NCI-H748 (cell line): ENCODE results near the gene ACSL1.
A peak's percentile ranks its signal among the peaks of the same experiment; 100 is the strongest.
"Not testable (repeated sequence)": the region's sequence is repeated elsewhere in the genome, so short reads cannot be mapped to it uniquely, and the experiment has no call there.

ENCODE experiments used
- DNase-seq: peaks from one replicate; lab custom pipeline; 2025; ENCODE audit not compliant: unreplicated experiment; lab: John Stamatoyannopoulos, UW

The ACSL1 gene

DNA sequence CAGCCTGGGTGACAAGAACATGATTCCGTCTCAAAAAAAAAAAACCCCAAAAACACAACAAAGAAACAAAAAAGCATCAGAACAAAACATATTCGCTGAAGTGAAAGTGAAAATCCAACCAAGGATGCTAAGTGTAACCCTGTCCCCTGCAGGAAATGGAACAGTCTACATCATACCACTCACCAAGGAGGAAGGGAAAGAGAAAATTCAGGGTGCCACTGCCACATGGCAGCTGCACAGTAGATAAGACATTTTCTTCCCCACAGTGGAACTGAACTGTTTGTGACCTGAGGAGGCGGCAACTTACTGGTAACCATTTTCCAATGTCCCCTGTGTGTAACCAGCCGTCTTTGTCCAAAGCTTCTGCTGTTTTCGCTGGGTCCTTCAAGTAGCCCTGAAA is 63.7 kb downstream of the ACSL1 start:
- DNase-seq, result no peak

GRCh38 chr4:184760681-184761080 is 65.1 kb downstream of the ACSL1 start:
- no peak for DNase-seq

DNA sequence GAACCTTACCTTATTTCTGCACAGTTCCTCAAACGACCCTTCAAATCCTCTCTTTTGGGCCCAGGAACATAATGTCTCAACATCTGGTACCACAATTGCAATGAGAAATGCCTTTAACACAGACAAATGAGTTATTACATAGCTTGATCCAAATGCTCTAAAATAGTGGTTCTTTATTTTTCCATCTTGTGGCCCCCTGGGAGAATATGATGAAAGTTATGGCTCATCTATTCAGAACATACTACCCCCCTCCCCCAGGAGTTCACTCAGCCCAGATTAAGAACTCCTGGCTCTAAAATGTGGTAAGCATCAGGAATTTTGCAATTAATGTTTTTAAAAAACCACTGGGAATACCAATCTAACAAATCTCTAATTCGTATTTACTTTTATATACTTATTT is 68.0 kb downstream of the ACSL1 start:
- no peak for DNase-seq

DNA sequence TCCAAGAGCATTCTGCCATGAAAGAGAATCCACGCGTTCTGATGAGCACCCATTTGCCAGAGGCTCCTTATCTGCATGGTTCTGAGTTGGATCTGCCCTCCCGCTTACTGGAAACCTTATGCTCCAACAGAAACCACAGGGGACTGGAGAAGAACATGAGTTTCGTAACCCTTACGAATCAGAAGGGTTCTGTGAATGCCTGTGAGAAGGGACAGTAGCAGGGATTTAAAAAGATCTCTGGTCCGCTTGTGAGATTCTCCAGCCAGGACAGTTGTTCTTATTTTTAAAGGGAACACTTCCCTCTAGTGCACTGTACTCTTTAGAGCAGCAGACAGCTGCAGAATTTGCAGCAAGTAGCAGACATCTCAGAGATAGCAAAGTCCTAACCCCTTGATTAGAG is 69.4 kb downstream of the ACSL1 start:
- DNase-seq, result no peak

- DNase-seq, result no peak
These were observed 70.5 kb downstream of the ACSL1 start for GRCh38 chr4:184755278-184755677.

DNA sequence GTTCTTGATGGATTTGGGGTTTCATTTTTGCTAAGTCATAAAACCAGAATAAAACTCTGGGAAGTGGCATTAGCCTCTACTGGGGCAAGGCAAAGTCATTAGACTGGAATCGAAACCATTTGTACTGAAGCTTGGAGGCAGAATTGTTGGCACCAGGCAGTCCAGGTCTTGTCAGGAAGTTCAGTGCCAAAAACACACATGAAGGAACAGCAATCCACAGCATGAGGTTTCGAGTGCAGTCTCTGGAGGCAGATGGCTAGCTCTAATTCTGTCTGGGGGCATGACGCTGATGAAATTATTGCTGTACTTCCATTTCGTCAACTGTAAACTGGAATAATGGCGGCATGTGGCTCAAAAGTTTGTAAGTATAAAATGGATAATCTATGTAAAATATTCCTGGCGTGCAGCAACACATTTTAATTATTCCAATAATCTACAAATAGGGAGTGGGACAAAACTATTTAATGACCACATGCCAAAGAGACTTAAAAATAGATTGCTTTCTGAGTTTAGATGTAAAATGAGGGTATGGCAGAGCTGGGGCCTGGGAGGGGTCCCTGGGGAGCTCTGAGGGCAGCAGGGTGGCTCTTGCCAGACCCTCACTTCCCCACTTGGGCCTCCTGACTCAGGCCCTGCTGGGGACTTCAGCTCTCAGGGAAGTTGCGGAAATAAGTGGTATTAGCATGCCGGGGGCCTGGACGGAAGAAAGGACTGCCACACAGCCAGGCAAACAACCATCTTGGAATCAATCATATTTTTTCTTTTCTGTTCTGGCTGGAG is 73.1 kb downstream of the ACSL1 start:
- DNase-seq, result no peak

- DNase-seq, result no peak
These were observed 74.2 kb downstream of the ACSL1 start for GRCh38 chr4:184751585-184751956.

DNA sequence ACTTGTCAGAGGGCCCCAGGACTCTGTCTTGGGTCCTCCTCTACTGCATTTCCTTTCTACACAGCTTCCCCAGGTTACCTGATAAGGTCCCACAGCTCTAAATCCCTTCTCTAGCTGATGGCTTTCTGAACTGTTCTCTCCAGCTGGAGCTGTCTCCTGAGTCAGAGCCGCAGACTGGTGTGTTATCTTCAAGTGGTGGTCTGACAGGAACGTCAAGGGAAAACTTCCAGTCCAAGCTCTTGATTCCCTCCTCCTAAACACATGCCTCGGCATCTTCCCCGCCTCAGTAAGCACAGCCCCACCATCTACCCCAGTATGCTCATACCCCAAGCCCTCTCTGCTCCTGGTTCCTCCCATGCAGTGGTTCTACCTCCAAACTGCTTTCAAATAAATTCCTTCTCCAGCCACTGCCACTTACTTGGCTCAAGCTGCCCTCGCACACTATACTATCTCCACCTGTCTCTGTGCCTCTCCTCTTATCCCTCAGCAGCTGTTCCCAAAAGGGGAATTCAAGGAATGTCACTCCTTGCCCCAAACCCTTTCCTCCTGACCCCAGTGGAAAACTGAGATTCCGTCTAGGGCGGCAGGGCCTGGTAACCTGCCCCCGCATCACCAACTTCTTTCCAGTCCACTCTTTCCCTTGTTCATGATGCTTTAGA is 74.7 kb downstream of the ACSL1 start:
- no peak for DNase-seq

GRCh38 chr4:184748251-184748652 is 77.5 kb downstream of the ACSL1 start:
- DNase-seq, result no peak

DNA sequence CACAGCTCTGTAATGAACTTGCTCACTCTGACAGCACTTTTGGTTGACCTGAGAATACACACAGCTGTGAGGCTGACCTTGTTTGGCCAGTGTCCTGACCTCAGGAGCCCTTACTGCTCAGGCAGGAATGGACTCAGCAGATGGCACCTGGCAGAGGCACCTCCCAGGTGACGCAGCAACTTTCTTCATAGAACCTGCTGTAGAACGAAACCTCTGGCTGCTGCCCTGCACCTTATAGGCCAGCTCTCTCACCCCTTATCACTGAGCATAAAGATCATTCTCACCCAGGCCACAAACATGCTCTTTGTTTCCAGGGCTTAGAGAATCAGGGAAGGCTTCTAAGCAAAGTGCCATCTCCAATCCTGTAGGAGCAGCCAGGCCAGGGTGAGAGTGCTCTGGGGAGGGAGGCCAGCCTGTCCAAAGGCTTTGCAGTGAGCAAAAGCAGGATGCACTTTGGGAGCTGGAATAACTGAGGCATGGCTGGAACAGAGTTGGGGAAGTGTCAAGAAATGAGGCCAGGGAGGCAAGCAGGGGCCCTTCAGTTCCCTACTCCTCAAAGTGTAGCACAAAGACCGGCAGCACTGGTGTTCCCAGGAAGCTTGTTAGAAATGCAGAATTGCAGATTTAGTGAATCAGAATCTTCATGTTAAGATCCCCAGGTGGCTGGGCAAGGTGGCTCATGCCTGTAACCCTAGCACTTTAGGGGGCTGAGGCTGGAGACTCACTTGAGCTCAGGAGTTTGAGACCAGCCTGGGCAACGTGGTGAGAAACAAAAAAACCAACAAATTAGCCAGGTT is 78.5 kb downstream of the ACSL1 start:
- DNase-seq, result no peak

DNA sequence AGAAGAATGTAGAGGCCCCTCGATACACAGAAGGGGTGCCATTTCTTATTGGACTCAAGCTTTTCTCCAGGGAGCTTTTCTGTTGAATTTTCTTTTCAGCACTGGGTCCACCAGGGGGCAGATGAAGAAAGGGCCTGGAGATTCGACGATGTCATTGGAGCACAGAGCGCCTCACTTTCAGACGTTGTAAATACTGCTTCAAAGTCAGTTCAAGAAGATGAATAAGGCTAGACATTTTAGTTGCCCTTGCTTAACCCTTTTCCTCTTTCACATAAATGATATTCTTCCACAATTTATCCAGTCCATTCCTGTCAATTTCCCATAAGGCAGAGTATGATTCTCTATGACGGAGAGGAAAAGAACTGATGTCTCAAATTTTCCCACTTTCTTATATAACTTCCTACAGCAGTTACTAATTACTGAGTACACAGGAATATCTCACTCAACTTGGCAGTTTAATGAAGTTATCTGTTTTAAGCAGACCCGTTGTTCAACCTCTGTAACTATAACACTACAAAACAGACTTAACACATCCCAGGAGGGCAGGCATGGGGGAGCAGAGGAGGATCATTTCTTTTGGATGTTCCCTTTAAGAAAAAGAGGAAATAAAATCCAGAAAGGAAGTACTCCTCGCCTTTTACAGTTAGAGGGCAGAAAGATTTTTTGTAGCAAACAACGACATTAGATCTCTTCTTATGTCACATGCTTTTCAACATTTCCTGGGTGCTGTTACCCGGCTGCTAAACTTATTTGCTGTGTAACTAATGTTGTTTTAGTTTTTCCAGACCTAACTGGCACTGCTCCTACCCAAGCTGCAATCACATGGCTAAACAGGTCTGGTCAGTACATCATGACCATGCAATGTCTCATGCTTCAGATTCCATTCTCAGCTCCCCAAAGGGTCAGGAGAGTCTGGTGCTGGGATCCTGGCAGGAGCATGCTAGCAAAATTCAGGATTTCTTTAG is 79.7 kb downstream of the ACSL1 start:
- peak; percentile 51 for DNase-seq

DNA sequence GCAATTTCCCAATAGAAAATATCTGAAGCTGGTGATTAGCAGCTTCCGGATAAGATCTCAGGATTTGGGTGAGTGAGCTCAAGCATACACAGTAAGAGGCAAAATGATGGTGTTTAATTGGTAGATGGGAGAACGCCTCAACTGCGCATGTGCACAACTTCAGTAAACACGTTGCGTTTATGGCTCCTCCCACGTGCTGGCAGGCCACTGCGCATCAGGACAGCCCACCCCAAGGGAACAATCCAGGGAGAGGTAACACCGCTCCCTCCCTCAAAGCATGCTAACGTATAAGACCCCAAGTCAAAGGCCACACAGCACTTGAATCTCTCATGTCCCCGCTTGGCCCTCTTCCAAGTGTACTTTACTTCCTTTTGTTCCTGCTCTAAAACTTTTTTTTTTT is 81.5 kb downstream of the ACSL1 start:
- no peak for DNase-seq

- DNase-seq, result no peak
These were observed 82.1 kb downstream of the ACSL1 start for GRCh38 chr4:184743650-184744049.

- DNase-seq, result not testable (repeated sequence)
These were observed 84.1 kb downstream of the ACSL1 start for GRCh38 chr4:184741651-184742050.

- DNase-seq, result no peak
These were observed 84.8 kb downstream of the ACSL1 start for GRCh38 chr4:184740980-184741391.

GRCh38 chr4:184739575-184739974 is 86.2 kb downstream of the ACSL1 start:
- not testable (repeated sequence) for DNase-seq

- no peak for DNase-seq
These were observed 91.0 kb downstream of the ACSL1 start for GRCh38 chr4:184734758-184735157.

DNA sequence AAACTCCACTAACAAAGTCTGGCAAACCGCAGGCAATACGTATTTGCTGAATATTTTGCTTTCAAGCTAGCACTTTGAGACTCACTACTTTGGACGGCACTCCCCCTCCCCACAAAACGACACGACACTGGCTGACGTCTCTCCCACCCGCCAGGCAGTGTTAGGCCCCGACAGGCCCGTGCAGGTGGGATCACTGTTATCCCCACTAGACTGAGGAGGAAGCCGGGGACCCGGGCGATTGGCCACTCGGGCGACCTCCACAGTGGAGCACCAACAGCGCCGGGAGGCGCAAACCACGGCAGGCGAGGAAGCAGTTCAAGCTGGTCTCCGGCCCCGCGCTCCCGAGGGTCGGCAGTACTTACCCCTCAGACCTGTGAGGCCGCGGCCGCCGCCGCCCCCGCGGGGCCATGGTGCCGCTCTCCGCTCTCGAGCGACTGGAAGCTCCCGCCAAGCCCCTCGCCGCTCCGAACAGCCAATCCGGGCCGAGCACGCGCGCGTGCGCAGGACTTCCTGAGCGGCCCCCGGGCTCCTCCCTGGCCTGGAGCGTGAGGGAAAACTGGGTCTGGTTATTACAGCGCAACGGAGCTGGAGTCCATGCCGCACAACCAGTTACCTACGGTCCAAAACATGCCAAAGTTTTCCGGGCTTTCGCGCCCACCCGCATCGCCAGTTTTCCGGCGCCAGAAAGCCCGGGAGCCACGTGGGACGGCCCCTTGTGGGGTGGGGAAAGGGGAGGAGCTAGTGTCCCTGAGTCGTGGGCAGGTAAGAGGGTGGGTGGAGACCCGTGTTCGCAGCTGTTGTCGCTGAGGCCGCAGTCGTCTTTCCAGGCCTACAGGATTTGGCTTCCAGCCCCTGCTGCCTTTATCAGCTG is 91.9 kb downstream of the ACSL1 start, which contains the start of gene CENPU:
Gene CENPU, minus strand, starts transcription at position 443 of the 871 bp plus-strand sequence. Its CDS starts 34 bp downstream, at position 409.
- DNase-seq, result peak; percentile 95

- peak; percentile 29 for DNase-seq
These were observed 93.6 kb downstream of the ACSL1 start for GRCh38 chr4:184732126-184732525.

- DNase-seq, result no peak
These were observed 94.7 kb downstream of the ACSL1 start for GRCh38 chr4:184731056-184731455.
